GM12864 (cell line): ENCODE measurements around the gene SLC31A1.
"Not testable (repeated sequence)": the region's sequence is repeated elsewhere in the genome, so short reads cannot be mapped to it uniquely, and the experiment has no call there.

Experiments
- DNase-seq: peaks from one replicate; pipeline ENCODE4 v3.0.0-alpha.2; 2011; ENCODE audit warnings: low read depth
- H3K4me3 ChIP-seq: 2 replicates; pipeline ENCODE4 v1.5.1; 2011; ENCODE audit warnings: mild to moderate bottlenecking, low read depth, low read length, control low read depth
- TF ChIP-seq, protein P1 (sequence below): IDR thresholded peaks from 2 replicates; pipeline ENCODE4 v1.5.1; 2011; ENCODE audit warnings: low read depth, mild to moderate bottlenecking, moderate library complexity, low read length, control low read depth, inconsistent platforms; ENCODE audit errors: missing control alignments

SLC31A1 gene

DNA sequence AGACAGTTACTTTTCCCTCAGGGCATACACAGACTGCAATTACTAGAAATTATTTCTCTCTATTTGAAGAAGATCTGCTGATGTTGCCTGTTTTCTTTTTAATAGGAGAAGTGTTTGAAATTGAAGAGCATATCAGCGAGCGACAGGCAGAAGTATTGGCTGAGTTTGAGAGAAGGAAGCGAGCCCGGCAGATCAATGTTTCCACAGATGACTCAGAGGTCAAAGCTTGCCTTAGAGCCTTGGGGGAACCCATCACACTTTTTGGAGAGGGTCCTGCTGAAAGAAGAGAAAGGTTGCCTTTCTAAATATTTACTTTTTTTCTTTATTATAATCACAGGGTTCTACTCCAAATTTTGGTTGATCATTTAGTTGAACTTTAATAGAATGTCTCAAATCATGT is 57.5 kb downstream of the SLC31A1 start:
- no peak for DNase-seq
- TF ChIP-seq, protein P1, sequence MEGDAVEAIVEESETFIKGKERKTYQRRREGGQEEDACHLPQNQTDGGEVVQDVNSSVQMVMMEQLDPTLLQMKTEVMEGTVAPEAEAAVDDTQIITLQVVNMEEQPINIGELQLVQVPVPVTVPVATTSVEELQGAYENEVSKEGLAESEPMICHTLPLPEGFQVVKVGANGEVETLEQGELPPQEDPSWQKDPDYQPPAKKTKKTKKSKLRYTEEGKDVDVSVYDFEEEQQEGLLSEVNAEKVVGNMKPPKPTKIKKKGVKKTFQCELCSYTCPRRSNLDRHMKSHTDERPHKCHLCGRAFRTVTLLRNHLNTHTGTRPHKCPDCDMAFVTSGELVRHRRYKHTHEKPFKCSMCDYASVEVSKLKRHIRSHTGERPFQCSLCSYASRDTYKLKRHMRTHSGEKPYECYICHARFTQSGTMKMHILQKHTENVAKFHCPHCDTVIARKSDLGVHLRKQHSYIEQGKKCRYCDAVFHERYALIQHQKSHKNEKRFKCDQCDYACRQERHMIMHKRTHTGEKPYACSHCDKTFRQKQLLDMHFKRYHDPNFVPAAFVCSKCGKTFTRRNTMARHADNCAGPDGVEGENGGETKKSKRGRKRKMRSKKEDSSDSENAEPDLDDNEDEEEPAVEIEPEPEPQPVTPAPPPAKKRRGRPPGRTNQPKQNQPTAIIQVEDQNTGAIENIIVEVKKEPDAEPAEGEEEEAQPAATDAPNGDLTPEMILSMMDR: no peak
- H3K4me3 ChIP-seq: no peak overlapping the region

DNA sequence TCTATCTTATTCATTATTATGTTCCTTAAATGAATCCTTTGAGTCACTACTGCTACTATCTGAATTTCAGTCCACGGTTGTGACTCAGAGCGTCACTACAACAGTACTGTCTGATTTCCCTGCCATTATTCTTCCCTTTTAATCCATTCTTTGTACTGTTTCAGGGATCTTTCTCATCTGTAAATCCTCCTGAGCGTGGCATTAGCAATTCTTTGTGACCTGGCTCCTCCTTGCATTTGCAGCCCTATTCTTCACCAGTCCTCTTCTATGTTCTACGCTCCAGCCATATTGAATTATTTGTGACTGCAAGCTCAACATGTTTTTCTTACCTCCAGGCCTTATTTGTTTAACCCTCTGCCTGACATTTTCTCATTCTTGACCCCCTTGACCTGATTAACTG is 60.0 kb downstream of the SLC31A1 start:
- TF ChIP-seq, protein P1: no peak
- H3K4me3 ChIP-seq: no peak overlapping the region
- DNase-seq: no peak

DNA sequence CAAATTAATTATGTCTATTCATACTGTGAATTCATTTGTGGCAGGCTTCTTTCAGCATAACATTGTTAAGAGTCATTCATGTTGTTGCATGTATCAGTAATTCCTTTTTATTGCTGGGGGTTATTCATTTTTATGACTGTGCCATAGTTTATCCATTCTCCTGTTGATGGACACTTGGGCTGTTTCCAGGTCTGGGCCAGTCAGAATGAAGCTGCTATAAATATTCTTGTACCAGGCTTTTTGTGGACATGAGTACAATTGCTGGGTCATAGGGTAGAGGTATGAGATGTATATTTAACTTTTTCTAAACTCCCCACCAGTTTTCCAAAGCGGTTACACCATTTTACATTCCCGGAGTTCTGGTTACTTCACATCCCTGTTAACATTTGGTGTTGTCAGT is 67.7 kb downstream of the SLC31A1 start:
- no peak overlapping the region for H3K4me3 ChIP-seq
- TF ChIP-seq, protein P1: no peak
- no peak for DNase-seq

DNA sequence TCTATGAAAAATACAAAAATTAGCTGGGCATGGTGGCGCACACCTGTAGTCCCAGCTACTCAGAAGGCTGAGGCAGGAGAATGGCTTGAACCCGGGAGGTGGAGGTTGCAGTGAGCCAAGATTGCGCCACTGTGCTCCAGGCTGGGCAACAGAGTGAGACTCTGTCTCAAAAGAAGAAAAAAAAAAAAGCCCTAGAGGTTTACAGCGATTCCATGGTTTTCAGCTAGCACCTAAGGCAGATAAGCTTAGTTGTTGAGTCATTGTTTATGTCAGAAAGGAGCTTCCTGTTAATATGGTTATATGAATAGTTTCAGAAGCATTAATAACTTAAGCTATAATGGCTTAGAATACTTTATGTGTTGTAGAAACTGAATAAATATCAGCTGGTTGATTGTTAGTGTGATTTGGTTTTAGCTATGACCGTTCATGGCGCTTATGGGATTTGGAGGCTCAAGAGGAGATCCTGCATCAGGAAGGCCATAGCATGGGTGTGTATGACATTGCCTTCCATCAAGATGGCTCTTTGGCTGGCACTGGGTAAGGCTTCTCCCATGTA is 68.8 kb downstream of the SLC31A1 start:
- TF ChIP-seq, protein P1: no peak
- no peak overlapping the region for H3K4me3 ChIP-seq
- no peak for DNase-seq

DNA sequence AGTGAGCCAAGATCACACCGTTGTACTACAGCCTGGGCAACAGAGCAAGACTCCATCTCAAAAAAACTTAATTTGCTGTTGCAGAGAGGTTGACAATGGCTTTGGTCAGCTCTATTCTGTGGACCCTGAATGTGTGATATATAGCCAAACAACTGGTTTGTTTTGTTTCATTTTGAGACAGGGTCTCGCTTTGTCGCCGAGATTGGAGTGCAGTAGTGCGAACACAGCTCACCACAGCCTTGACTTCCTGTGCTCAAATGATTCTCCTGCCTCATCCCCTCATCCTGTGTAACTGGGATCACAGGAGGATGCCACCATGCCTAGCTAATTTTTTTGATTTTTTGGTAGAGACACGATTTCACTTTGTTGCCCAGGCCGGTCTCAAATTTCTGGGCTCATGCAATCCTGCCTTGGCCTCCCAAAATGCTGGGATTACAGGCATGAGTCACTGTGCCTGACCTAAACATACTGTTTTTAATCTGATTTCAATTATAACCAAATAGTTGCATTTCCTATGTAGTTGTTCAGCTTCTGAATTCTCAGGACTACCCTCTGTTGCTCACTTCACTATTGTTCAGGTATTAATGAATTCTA is 72.0 kb downstream of the SLC31A1 start:
- no peak overlapping the region for H3K4me3 ChIP-seq
- TF ChIP-seq, protein P1: no peak
- DNase-seq: no peak

DNA sequence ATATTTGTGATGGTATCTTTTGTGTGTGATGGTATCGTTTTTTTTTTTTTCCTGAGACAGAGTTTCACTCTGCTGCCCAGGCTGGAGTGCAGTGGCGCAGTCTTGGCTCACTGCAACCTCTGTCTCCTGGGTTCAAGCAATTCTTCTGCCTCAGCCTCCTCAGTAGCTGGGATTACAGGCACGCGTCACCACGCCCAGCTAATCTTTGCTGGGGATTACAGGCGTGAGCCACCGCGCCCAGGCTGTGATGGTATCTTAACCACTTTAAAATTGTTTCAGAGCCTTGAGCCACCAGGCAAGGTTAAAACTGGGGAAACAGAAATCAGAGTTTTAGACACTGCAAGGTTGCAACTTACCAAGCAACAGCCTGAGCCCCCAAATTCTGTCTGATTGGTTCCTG is 74.9 kb downstream of the SLC31A1 start:
- H3K4me3 ChIP-seq, DNase-seq: not testable (repeated sequence)

DNA sequence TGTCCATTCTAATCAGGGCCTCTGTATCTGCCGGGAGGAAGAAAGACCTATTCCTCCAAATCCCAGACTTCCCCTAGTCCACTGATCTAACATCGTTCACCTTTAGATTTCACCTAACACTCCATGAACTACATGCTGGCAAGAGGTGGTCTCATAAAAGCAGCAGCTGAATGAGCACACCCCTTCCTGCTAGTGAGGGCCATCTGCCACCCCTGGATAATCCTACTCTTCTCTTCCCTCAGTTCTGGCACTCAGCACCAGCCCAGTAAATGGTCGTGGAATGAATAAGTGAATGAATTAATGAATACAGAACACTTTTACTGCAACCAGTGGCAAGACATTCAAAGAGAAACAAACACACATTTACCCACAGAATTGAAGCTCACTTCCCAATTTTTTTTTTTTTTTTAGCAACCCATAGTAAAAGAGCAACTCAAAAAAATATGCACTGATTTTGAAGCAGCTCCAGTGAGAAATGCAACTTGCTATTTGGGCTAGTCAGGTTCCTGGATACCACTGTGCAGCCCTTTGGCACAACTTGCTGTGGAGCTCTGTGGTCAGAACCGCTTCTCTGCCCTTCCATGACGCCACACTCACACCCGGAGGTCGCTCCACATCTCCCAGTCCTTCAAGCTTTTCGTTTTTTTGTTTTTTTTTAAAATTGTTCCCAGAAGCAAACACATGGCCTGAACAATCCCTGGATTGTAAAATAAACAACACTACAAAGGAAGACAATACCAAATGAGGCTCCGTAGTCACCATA is 75.6 kb downstream of the SLC31A1 start:
- TF ChIP-seq, protein P1: no peak
- H3K4me3 ChIP-seq: no peak overlapping the region
- DNase-seq: no peak
